HepG2 (cell line): Measurements from ENCODE around the gene DNAL4. TPM values are rescaled to one million over a fixed set of nuclear protein-coding genes. Genes with fewer than 3 reads are reported as not detected.
A peak's percentile ranks its signal among the peaks of the same experiment; 100 is the strongest.

ENCODE experiments used
- BHLHE40 ChIP-seq: IDR thresholded peaks from 2 replicates; pipeline ENCODE4 v1.6.1; 2011; ENCODE audit warnings: low read length, improper control_type of control experiment
- CC2D1A ChIP-seq: sonication (generic); formaldehyde crosslinking; IDR thresholded peaks from 2 replicates; pipeline ENCODE4 v1.8.1; 2023; ENCODE audit warnings: mild to moderate bottlenecking, missing genetic modification reagents
- GABPB1 ChIP-seq: IDR thresholded peaks from 2 replicates; pipeline ENCODE4 v1.6.1; 2016; ENCODE audit warnings: mild to moderate bottlenecking, missing genetic modification reagents, moderate library complexity, missing compliant biosample characterization
- GPN1 ChIP-seq: sonication (generic); formaldehyde crosslinking; IDR thresholded peaks from 2 replicates; pipeline ENCODE4 v1.5.1; 2020; ENCODE audit warnings: missing genetic modification reagents, borderline replicate concordance
- GZF1 ChIP-seq: sonication (generic); formaldehyde crosslinking; IDR thresholded peaks from 2 replicates; pipeline ENCODE4 v1.5.1; 2020; ENCODE audit warnings: mild to moderate bottlenecking, missing genetic modification reagents
- HES4 ChIP-seq: sonication (generic); formaldehyde crosslinking; IDR thresholded peaks from 2 replicates; pipeline ENCODE4 v1.9.0; 2021; ENCODE audit warnings: mild to moderate bottlenecking, missing genetic modification reagents, borderline replicate concordance
- HINFP ChIP-seq: sonication (generic); formaldehyde crosslinking; IDR thresholded peaks from 2 replicates; pipeline ENCODE4 v1.4.0; 2020; ENCODE audit warnings: low read depth, mild to moderate bottlenecking, missing genetic modification reagents
- KDM2A ChIP-seq: sonication (generic); formaldehyde crosslinking; IDR thresholded peaks from 2 replicates; pipeline ENCODE4 v1.4.0; 2020; ENCODE audit warnings: low read depth, missing genetic modification reagents, borderline replicate concordance
- KDM4B ChIP-seq: sonication (generic); formaldehyde crosslinking; IDR thresholded peaks from 2 replicates; pipeline ENCODE4 v1.4.0; 2020; ENCODE audit warnings: missing genetic modification reagents
- MED8 ChIP-seq: sonication (generic); formaldehyde crosslinking; IDR thresholded peaks from 2 replicates; pipeline ENCODE4 v1.8.1; 2023; ENCODE audit warnings: mild to moderate bottlenecking, missing genetic modification reagents; ENCODE audit not compliant: insufficient replicate concordance
- MTF1 ChIP-seq: sonication (generic); formaldehyde crosslinking; IDR thresholded peaks from 2 replicates; pipeline ENCODE4 v1.5.0; 2020; ENCODE audit warnings: missing genetic modification reagents
- TBX3 ChIP-seq: fragments of 450-650 bp; IDR thresholded peaks from 2 replicates; pipeline ENCODE4 v1.6.1; 2017; ENCODE audit warnings: antibody characterized with exemption, mild to moderate bottlenecking, inconsistent platforms, borderline replicate concordance
- ZNF160 ChIP-seq: sonication (generic); formaldehyde crosslinking; IDR thresholded peaks from 2 replicates; pipeline ENCODE4 v1.8.0; 2022; ENCODE audit warnings: mild to moderate bottlenecking, inconsistent platforms, missing genetic modification reagents
- ZNF282 ChIP-seq: fragments of 450-650 bp; IDR thresholded peaks from 2 replicates; pipeline ENCODE4 v1.6.1; 2018; ENCODE audit not compliant: partially characterized antibody
- ZNF567 ChIP-seq: sonication (generic); formaldehyde crosslinking; IDR thresholded peaks from 2 replicates; pipeline ENCODE4 v1.8.1; 2023; ENCODE audit warnings: mild to moderate bottlenecking, missing genetic modification reagents, borderline replicate concordance
- ZNF883 ChIP-seq: sonication (generic); formaldehyde crosslinking; IDR thresholded peaks from 2 replicates; pipeline ENCODE4 v1.5.1; 2020; ENCODE audit warnings: mild to moderate bottlenecking, missing genetic modification reagents; ENCODE audit errors: not compliant biosample characterization
- ZSCAN20 ChIP-seq: sonication (generic); formaldehyde crosslinking; IDR thresholded peaks from 2 replicates; pipeline ENCODE4 v1.4.0; 2020; ENCODE audit warnings: missing genetic modification reagents, mild to moderate bottlenecking, borderline replicate concordance
- polyA plus RNA-seq, 8 experiments: library from polyadenylated mRNA; depleted of rRNA in 3 of 8; stranded (reverse) in 7 of 8; unstranded in 1 of 8; fragments of >200 nt; fragmentation: Illumina TruSeq in 4 of 8; extraction: Trizol in 4 of 8; gene quantifications; 2 replicates each; pipeline versions ENCODE4 v1.2.1 to v1.2.3, GENCODE V29; 2011 to 2016; ENCODE audit warnings: low read depth in 4 of 8, missing spikeins in 1 of 8, mixed read lengths in 1 of 8; ENCODE audit not compliant: insufficient read depth in 1 of 8
- total RNA-seq, 5 experiments: library from RNA; depleted of rRNA; stranded (reverse); fragments of >200 nt; fragmentation: Illumina TruSeq; extraction: Trizol; gene quantifications; 2 replicates each; pipeline ENCODE4 v1.2.3, GENCODE V29; 2016; ENCODE audit warnings: low read depth in 1 of 5
- TF ChIP-seq, protein P1 (sequence below): sonication (generic); formaldehyde crosslinking; IDR thresholded peaks from 2 replicates; pipeline ENCODE4 v1.8.1; 2022; ENCODE audit warnings: mild to moderate bottlenecking, missing genetic modification reagents
- TF ChIP-seq, protein P2 (sequence below): sonication (generic); formaldehyde crosslinking; IDR thresholded peaks from 2 replicates; pipeline ENCODE4 v1.5.1; 2020; ENCODE audit warnings: missing genetic modification reagents, mild to moderate bottlenecking, borderline replicate concordance
- TF ChIP-seq, protein P3 (sequence below): fragments of 450-650 bp; IDR thresholded peaks from 2 replicates; pipeline ENCODE4 v1.6.1; 2017; ENCODE audit warnings: mild to moderate bottlenecking

Gene DNAL4
- total and polyA plus RNA-seq, 2 of the 13 experiments (the other 11 are each of a cell fraction or from before 2014, with no cell fraction given), result 8.0 to 10.7 TPM

DNA sequence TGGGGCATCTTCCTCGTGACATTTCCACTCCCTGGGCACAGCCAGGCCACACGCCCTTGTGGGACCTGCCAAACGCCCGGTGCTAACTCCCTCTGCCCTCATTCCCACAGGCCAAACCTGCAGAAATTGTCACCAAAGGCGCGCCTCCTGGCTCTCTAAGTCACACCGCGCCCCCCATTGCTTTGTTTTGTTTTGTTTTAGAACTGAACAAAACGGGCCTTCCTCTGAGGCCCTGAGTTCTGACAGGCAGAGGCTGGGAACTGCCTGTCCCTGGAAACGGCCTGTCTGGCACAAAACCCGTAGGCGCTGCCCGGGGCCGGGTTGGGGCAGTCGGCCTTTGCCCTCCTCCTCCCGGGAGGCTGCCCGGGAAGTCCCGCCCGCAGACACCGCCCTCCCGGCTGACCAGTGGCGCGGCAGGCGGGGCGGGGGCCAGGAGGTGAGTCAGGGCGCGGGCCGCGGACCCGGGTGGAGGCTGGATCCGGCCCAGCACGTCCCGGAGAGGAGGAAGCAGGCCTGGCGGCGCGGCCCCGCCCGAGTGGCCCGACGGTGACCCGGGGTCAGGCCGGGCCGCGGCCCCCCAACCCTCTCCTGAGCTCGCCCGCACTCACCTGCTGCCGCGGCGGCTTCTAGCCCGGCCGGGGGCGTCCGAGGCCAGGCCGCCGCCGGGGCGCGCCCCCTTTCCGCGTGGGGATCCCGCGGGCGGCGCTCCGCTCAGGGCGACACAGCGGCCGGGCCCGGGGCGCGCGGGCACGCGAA is 38.6 kb downstream of the DNAL4 start (continued):
- TF ChIP-seq, protein P1, sequence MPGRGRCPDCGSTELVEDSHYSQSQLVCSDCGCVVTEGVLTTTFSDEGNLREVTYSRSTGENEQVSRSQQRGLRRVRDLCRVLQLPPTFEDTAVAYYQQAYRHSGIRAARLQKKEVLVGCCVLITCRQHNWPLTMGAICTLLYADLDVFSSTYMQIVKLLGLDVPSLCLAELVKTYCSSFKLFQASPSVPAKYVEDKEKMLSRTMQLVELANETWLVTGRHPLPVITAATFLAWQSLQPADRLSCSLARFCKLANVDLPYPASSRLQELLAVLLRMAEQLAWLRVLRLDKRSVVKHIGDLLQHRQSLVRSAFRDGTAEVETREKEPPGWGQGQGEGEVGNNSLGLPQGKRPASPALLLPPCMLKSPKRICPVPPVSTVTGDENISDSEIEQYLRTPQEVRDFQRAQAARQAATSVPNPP (CRISPR knock-in tag), result no peak
- TF ChIP-seq HINFP (peak; percentile 100), TBX3 (no peak), ZNF567 (CRISPR knock-in tag) (no peak; the same call in 1 of the 2 replicates), MED8 (CRISPR knock-in tag) (peak; percentile 88), CC2D1A (CRISPR knock-in tag) (no peak), GZF1 (CRISPR knock-in tag) (no peak), ZSCAN20 (CRISPR knock-in tag) (0 out of 2 replicates have a peak, but pooled peaks have one; percentile 41), GABPB1 (CRISPR knock-in tag) (peak; percentile 83), MTF1 (CRISPR knock-in tag) (no peak), KDM2A (CRISPR knock-in tag) (peak; percentile 66; the same call in 1 of the 2 replicates), KDM4B (CRISPR knock-in tag) (no peak), HES4 (CRISPR knock-in tag) (peak; percentile 77; the same call in 1 of the 2 replicates), GPN1 (CRISPR knock-in tag) (no peak), BHLHE40 (no peak), ZNF883 (CRISPR knock-in tag) (no peak), ZNF160 (CRISPR knock-in tag) (peak; percentile 92; the same call in 1 of the 2 replicates), ZNF282 (no peak)
- TF ChIP-seq, protein P2, sequence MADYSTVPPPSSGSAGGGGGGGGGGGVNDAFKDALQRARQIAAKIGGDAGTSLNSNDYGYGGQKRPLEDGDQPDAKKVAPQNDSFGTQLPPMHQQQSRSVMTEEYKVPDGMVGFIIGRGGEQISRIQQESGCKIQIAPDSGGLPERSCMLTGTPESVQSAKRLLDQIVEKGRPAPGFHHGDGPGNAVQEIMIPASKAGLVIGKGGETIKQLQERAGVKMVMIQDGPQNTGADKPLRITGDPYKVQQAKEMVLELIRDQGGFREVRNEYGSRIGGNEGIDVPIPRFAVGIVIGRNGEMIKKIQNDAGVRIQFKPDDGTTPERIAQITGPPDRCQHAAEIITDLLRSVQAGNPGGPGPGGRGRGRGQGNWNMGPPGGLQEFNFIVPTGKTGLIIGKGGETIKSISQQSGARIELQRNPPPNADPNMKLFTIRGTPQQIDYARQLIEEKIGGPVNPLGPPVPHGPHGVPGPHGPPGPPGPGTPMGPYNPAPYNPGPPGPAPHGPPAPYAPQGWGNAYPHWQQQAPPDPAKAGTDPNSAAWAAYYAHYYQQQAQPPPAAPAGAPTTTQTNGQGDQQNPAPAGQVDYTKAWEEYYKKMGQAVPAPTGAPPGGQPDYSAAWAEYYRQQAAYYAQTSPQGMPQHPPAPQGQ (CRISPR knock-in tag), result no peak
- TF ChIP-seq, protein P3, sequence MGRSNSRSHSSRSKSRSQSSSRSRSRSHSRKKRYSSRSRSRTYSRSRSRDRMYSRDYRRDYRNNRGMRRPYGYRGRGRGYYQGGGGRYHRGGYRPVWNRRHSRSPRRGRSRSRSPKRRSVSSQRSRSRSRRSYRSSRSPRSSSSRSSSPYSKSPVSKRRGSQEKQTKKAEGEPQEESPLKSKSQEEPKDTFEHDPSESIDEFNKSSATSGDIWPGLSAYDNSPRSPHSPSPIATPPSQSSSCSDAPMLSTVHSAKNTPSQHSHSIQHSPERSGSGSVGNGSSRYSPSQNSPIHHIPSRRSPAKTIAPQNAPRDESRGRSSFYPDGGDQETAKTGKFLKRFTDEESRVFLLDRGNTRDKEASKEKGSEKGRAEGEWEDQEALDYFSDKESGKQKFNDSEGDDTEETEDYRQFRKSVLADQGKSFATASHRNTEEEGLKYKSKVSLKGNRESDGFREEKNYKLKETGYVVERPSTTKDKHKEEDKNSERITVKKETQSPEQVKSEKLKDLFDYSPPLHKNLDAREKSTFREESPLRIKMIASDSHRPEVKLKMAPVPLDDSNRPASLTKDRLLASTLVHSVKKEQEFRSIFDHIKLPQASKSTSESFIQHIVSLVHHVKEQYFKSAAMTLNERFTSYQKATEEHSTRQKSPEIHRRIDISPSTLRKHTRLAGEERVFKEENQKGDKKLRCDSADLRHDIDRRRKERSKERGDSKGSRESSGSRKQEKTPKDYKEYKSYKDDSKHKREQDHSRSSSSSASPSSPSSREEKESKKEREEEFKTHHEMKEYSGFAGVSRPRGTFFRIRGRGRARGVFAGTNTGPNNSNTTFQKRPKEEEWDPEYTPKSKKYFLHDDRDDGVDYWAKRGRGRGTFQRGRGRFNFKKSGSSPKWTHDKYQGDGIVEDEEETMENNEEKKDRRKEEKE, result no peak
